ENCODE results near the gene ANKRD40. TPM values are rescaled to one million over a fixed set of nuclear protein-coding genes. Genes with fewer than 3 reads are reported as not detected.

Gene ANKRD40
- total and polyA plus RNA-seq, 12 donors, result 18.2 to 56.8 (median 42.7) TPM

DNA sequence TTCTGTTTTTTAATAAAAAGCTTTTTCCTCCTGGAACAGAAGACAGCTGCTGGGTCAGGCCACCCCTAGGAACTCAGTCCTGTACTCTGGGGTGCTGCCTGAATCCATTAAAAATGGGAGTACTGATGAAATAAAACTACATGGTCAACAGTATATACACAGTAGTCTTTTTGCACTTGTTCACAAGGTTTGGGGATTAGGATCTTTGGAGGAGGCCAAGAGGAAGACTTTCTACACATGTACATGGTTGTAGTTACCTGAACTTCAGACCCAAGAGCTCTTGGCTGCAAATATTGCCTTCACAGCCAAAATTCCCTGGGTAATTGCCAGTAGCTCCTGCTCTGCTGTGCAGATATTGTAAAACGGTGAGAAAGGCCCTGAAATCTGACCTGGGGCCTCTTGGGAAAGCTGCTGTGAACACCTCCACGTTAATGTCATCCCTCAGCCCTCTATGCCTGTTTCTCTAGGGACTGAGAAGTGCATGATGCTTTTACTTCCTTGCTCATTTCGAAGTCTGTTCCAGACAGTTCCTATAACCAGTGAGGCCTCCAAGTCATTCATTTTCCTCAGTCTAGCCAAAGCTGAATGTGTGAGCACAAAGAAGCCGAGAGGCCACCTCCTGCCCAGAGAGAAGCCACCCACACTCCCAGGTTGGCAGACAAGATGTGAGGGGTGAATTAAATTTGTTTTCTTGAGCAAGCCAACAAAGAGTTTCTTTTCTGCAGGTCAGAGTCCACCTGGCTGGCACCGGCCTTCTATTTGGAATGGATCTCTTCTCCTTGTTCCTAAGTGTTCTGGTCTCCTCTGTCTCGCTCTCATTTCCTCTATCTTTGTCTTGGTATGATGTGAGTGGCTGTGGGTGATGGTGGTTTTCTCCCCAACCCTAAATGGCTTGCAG is 15.9 kb downstream of the ANKRD40 start:
- H3K4me1 ChIP-seq, result peaks cover 2 to 42% (median 29%) of the 10 kb centered on the region in 9 donors
- TF ChIP-seq, protein P1, sequence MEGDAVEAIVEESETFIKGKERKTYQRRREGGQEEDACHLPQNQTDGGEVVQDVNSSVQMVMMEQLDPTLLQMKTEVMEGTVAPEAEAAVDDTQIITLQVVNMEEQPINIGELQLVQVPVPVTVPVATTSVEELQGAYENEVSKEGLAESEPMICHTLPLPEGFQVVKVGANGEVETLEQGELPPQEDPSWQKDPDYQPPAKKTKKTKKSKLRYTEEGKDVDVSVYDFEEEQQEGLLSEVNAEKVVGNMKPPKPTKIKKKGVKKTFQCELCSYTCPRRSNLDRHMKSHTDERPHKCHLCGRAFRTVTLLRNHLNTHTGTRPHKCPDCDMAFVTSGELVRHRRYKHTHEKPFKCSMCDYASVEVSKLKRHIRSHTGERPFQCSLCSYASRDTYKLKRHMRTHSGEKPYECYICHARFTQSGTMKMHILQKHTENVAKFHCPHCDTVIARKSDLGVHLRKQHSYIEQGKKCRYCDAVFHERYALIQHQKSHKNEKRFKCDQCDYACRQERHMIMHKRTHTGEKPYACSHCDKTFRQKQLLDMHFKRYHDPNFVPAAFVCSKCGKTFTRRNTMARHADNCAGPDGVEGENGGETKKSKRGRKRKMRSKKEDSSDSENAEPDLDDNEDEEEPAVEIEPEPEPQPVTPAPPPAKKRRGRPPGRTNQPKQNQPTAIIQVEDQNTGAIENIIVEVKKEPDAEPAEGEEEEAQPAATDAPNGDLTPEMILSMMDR (IDR thresholded peaks at IDR 0.05), result no peak
- no peak overlapping the region for H3K27ac ChIP-seq
- WGBS, 2 donors, result 57 to 61% methylated on average over 6 of the region's 6 CpGs
- H3K36me3 ChIP-seq, result peaks cover 0 to 51% (median 43%) of the 10 kb centered on the region in 9 donors
- DNase-seq (no peak), ATAC-seq (no peak)
- H3K27me3 ChIP-seq, result no peaks in the 10 kb centered on the region
- intact Hi-C loops (cut with DNase I), result loop anchor here in 4 of 10 donors (5.0 to 10.0 kb wide), 5 partner anchors 64 to 217 kb away; partner anchors contain the start of gene RSAD1 (in 1 of the 4)
- H3K4me3 ChIP-seq, result no peak overlapping the region
- no peaks in the 10 kb centered on the region for H3K9me3 ChIP-seq

DNA sequence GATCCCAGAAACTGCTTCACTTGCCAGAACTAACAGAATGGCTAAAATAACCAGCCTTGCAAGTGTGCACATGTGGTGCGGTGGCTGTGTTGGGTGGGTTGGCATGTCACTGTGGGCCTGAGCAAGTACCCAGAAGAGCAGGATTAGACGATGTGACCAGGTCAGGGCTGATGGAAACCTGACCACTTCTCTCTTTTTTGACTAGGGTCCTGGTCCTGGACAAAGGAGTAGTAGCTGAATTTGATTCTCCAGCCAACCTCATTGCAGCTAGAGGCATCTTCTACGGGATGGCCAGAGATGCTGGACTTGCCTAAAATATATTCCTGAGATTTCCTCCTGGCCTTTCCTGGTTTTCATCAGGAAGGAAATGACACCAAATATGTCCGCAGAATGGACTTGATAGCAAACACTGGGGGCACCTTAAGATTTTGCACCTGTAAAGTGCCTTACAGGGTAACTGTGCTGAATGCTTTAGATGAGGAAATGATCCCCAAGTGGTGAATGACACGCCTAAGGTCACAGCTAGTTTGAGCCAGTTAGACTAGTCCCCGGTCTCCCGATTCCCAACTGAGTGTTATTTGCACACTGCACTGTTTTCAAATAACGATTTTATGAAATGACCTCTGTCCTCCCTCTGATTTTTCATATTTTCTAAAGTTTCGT is 16.7 kb downstream of the ANKRD40 start:
- TF ChIP-seq, protein P1 (IDR thresholded peaks at IDR 0.05), result no peak
- no peaks in the 10 kb centered on the region for H3K27me3 ChIP-seq
- intact Hi-C loops (cut with DNase I), result loop anchor here in 4 of 10 donors (5.0 to 10.0 kb wide), 5 partner anchors 64 to 216 kb away; partner anchors contain the start of gene RSAD1 (in 1 of the 4)
- no peaks in the 10 kb centered on the region for H3K9me3 ChIP-seq
- ATAC-seq, result no peak
- WGBS, 2 donors, result 74 to 80% methylated on average over 9 of the region's 9 CpGs
- DNase-seq, result no peak
- H3K27ac ChIP-seq, result no peak overlapping the region
- peaks cover 2 to 40% (median 21%) of the 10 kb centered on the region in 9 donors for H3K4me1 ChIP-seq
- H3K4me3 ChIP-seq, result no peak overlapping the region
- H3K36me3 ChIP-seq, result peaks cover 0 to 43% (median 35%) of the 10 kb centered on the region in 9 donors

DNA sequence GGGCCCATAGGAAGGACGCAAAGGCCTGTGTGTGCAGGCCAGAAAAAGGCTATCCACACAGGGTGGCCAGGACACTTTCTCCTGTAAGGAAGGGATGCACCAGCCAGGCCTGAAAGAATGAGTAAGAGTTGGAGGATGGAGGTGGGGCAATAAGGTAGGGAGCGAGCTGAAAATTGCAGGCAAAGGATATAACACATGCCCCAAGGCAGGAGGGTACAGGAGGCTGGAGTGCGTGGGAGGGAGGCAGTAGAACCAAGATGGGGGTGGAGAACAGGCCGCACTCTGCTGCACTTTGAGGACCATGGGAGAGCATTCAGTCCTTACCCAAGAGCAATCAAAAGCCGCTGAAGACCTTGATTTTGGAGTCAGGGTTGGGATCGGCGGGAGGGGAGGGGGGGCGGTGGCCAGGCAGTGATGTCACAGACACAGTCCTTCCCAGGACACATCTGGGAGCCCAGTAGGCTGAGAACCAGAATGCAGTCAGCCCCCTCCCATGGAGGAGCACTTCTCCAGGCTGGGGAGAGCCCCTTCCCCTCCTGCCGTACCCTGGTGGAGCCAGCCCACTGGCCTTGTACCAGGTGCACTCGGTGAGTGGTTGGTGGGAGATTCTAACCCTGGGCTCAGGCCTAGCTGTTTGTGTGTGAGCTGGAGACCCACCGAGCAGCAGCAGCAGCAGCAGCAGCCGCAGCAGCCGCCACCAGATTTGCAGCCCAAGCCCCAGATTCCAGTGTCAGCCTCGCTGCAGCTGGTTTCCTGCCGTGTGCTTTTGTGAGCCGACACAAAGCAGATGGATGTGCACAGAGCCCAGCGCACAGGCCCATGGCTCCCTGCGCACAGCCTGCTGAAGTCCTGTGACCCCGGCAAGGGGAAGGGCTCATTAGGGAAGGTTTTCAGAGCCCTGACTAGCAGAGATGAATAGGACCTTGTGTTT is 17.5 kb downstream of the ANKRD40 start:
- Histone ChIP-seq H3K4me3 (no peak overlapping the region), H3K27me3 (no peaks in the 10 kb centered on the region), H3K9me3 (no peaks in the 10 kb centered on the region), H3K27ac (no peak overlapping the region), H3K4me1 (peaks cover 2 to 40% (median 13%) of the 10 kb centered on the region in 9 donors), H3K36me3 (peaks cover 0 to 35% (median 27%) of the 10 kb centered on the region in 9 donors)
- TF ChIP-seq, protein P1 (IDR thresholded peaks at IDR 0.05), result no peak
- ATAC-seq (no peak), DNase-seq (no peak)
- intact Hi-C loops (cut with DNase I), result loop anchor here in 6 of 10 donors (5.0 to 10.0 kb wide), 5 partner anchors 63 to 215 kb away; partner anchors contain the start of gene RSAD1 (in 1 of the 6)
- 74 to 75% methylated on average over 19 of the region's 19 CpGs for WGBS, 2 donors
